PFSK-1 (cell line): ENCODE results near the gene FHL1. TPM values are rescaled to one million over a fixed set of nuclear protein-coding genes. Genes with fewer than 3 reads are reported as not detected.

Source experiments
- FOXP2 ChIP-seq: optimal IDR thresholded peaks from 2 replicates; pipeline ENCODE3; 2011; ENCODE audit warnings: borderline replicate concordance, control low read depth, inconsistent platforms; ENCODE audit not compliant: insufficient read depth; ENCODE audit errors: extremely low read length, extremely low read depth
- POLR2AphosphoS5 ChIP-seq: IDR thresholded peaks from 2 replicates; pipeline ENCODE4 v1.6.1; 2012; ENCODE audit warnings: low read depth, mild to moderate bottlenecking, control low read depth, low read length, moderate library complexity
- SIN3A ChIP-seq: IDR thresholded peaks from 2 replicates; pipeline ENCODE4 v1.6.1; 2012; ENCODE audit warnings: mild to moderate bottlenecking, low read length, moderate library complexity, borderline replicate concordance; ENCODE audit not compliant: insufficient read depth
- TAF1 ChIP-seq: IDR thresholded peaks from 2 replicates; pipeline ENCODE4 v1.6.1; 2012; ENCODE audit warnings: low read length, control low read depth, borderline replicate concordance; ENCODE audit not compliant: insufficient read depth
- polyA plus RNA-seq: library from polyadenylated mRNA; unstranded; fragments of >200 nt; gene quantifications from one replicate; pipeline ENCODE4 v1.2.1, GENCODE V29; 2012; ENCODE audit warnings: low read depth, missing spikeins; ENCODE audit not compliant: insufficient read length
- TF ChIP-seq, protein P1 (sequence below), 2 experiments: IDR thresholded peaks; 2 replicates each; pipeline versions ENCODE4 v1.6.1 to v1.8.0; 2011 to 2012; ENCODE audit warnings: low read depth in 2 of 2, low read length in 2 of 2, control low read depth in 1 of 2, inconsistent platforms in 1 of 2, mild to moderate bottlenecking in 1 of 2, moderate library complexity in 1 of 2; ENCODE audit not compliant: insufficient read depth in 1 of 2

Gene FHL1
- 120 TPM for polyA plus RNA-seq

DNA sequence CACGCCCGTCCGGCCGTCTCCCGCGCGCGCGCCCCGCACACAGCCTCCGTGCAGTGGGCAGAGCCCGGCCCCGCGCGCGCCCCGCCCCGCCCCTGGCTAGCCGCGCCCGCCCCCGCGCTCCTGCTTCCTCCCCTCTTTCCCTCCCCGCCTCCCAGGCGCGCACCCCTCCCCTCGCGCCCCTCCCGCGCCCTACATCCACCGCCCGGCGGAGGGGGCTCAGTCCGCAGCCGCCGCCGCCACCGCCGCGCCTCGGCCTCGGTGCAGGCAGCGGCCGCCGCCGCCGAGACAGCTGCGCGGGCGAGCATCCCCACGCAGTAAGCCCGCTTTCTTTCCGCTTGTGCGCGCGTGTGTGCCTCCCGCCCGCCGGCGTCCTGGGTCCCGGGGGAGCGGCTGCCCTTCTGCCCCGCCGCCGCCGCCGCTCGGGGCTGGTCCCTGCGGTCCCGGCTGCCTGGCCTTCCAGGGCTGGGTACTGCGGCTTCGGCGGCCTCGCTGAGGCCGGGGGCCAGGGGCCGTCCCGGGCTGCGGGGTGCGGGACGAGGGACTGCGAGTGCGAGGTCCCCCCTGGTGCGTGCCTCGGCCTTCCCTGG is at the start of gene FHL1:
Gene FHL1, plus strand, starts transcription at position 219 of the 587 bp plus-strand sequence.
- TF ChIP-seq TAF1 (no peak), FOXP2 (no peak)

DNA sequence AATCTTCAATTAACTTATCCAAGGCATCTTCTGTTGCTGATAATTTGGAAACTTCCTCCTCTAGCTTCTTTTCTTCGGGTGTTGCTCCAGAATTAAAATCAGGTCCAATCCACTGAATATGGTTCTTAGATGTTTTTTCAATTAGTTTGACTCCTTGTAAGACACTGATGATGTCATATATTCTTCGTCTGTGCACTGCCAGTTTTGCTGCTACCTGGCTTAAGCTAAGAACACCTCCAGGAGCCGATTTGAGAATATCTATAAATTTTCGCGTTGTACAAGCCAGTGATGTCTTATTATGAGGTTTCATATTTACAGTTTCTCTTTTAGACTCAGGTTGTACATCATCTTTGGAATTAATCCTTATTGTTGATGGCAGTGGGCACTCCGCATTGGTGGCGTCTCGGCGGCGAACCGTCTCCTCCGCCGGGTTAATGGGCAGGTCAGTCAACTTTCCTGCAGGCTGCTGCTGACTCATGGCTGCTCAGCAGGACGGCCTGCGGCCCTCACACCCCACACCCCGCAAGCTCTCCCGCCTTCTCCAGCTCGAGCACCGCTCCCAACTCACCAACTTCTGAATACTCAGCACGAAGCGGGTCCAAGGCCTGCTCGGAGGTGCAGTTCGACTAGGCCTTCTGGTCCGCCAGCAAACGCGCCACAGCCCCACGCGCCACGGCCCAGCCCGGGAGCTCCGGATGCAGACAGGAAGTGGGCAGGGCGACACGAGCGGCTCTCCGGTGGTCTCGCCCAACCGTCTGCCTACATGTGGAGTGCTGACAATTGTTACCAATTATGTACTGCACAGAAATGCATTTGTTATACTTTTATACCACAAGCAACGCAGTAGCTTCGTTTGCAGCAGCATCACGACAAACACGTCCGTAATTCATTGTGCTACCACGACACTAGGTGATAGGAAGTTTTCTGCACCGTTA is 49.2 kb upstream of the FHL1 start:
- no peak for TF ChIP-seq FOXP2
- TF ChIP-seq POLR2AphosphoS5: no peak
- TF ChIP-seq, protein P1, sequence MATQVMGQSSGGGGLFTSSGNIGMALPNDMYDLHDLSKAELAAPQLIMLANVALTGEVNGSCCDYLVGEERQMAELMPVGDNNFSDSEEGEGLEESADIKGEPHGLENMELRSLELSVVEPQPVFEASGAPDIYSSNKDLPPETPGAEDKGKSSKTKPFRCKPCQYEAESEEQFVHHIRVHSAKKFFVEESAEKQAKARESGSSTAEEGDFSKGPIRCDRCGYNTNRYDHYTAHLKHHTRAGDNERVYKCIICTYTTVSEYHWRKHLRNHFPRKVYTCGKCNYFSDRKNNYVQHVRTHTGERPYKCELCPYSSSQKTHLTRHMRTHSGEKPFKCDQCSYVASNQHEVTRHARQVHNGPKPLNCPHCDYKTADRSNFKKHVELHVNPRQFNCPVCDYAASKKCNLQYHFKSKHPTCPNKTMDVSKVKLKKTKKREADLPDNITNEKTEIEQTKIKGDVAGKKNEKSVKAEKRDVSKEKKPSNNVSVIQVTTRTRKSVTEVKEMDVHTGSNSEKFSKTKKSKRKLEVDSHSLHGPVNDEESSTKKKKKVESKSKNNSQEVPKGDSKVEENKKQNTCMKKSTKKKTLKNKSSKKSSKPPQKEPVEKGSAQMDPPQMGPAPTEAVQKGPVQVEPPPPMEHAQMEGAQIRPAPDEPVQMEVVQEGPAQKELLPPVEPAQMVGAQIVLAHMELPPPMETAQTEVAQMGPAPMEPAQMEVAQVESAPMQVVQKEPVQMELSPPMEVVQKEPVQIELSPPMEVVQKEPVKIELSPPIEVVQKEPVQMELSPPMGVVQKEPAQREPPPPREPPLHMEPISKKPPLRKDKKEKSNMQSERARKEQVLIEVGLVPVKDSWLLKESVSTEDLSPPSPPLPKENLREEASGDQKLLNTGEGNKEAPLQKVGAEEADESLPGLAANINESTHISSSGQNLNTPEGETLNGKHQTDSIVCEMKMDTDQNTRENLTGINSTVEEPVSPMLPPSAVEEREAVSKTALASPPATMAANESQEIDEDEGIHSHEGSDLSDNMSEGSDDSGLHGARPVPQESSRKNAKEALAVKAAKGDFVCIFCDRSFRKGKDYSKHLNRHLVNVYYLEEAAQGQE (IDR thresholded peaks at IDR 0.05; ENCODE audit: insufficient read depth in 1 of 2, low read depth in 2 of 2, low read length in 2 of 2): no peak
- no peak for TF ChIP-seq SIN3A
- no peak for TF ChIP-seq TAF1

DNA sequence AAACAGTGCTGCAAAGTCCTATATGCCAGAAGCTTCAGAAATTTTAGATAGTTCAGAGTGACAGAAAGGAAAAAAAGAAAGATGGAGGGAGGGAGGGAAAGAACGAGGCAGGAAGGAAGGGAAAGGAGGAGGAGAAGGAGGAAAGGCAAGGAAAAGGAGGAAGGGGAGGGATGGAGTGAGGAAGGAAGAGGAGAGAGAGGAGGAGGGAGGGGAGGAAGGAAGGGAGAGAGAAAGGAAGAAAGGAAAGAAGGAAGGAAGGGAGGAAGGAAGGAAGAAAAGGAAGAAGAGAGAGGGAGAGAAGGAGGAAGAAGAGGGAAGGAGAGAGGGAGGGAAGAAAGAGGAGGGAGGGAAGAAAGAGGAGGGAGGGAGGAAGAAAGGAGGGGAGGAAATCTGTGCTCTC is 42.4 kb upstream of the FHL1 start:
- TF ChIP-seq SIN3A: no peak
- no peak for TF ChIP-seq TAF1
- no peak for TF ChIP-seq FOXP2
- TF ChIP-seq, protein P1 (IDR thresholded peaks at IDR 0.05; ENCODE audit: insufficient read depth in 1 of 2, low read depth in 2 of 2, low read length in 2 of 2): no peak
- no peak for TF ChIP-seq POLR2AphosphoS5

DNA sequence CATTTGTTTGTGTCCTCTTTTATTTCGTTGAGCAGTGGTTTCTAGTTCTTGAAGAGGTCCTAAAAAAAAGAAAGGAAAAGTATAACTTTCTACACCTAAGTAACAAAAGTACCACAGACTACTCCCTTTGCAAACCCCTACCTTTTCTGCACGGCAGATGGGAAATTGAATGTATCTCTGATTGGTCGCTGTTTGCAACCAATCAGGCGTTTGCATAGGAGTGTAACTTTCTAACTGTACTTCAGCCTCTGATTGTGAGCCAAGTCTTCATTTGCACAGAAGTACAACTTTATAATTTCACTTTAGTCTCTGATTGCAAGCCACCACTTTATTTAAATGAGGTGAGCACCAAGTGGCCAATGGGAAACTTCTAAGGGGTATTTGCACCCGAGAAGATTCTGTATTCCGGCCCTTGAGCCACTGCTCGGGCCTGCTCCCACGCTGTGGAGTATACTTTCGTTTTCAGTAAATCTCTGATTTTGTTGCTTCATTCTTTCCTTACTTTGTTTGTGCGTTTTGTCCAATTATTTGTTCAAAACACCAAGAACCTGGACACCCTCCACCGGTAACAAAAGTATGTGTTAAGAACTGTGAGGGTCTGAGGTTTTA is 40.3 kb upstream of the FHL1 start:
- TF ChIP-seq FOXP2 (no peak), SIN3A (no peak), POLR2AphosphoS5 (no peak), TAF1 (no peak)
- TF ChIP-seq, protein P1 (IDR thresholded peaks at IDR 0.05; ENCODE audit: insufficient read depth in 1 of 2, low read depth in 2 of 2, low read length in 2 of 2): no peak

DNA sequence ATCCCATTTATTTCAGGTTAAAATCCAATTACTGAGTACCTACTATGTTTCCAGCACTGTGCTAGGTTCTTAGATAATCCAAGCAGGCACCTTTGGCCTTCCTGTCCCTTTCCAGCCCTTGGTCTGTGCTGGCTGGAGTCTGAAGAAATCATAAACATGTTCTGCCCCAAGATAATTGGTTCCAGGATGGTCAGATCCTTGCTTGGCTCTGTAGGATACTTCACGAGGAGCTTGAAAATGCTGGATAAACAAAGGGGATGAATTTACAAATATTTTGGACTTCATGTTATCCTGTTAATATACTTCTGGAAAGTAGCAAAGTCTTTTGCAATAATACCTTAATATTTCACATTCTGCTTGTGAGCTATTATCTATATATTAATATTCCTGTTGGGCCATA is 35.0 kb upstream of the FHL1 start:
- TF ChIP-seq POLR2AphosphoS5 (no peak), FOXP2 (no peak), TAF1 (no peak), SIN3A (no peak)
- TF ChIP-seq, protein P1 (IDR thresholded peaks at IDR 0.05; ENCODE audit: insufficient read depth in 1 of 2, low read depth in 2 of 2, low read length in 2 of 2): no peak
